Sigmoid colon (tissue), 7 donors: ENCODE results near the gene THRSP. TPM values are rescaled to one million over a fixed set of nuclear protein-coding genes. Genes with fewer than 3 reads are reported as not detected.

Experiments used
- DNase-seq: peaks from one replicate; pipeline ENCODE4 v3.0.0-alpha.2; 2019
- H3K27ac ChIP-seq, 4 donors: fragments of 200-600 bp; sonication (generic); one replicate each; pipeline ENCODE4 v1.5.1; 2016 to 2019; ENCODE audit warnings: mild to moderate bottlenecking in 1 of 4
- H3K27me3 ChIP-seq, 3 donors: fragments of 200-600 bp; sonication (generic); one replicate each; pipeline ENCODE4 v1.5.1; 2019; ENCODE audit warnings: mild to moderate bottlenecking in 1 of 3
- H3K36me3 ChIP-seq, 4 donors: fragments of 200-600 bp; sonication (generic); one replicate each; pipeline ENCODE4 v1.5.1; 2016 to 2019
- H3K4me1 ChIP-seq, 4 donors: fragments of 200-600 bp; sonication (generic); one replicate each; pipeline ENCODE4 v1.5.1; 2017 to 2019
- H3K4me3 ChIP-seq, 4 donors: fragments of 200-600 bp; sonication (generic); one replicate each; pipeline ENCODE4 v1.5.1; 2017 to 2019; ENCODE audit warnings: mild to moderate bottlenecking in 2 of 4, moderate library complexity in 1 of 4
- H3K9me3 ChIP-seq, 4 donors: fragments of 200-600 bp in 3 of 4; sonication (generic) in 3 of 4; one replicate each; pipeline versions ENCODE4 v1.5.1 to v1.6.1; 2013 to 2019
- CTCF ChIP-seq, 4 experiments: fragments of 450-650 bp in 3 of 4; fragments of 200-600 bp in 1 of 4; IDR thresholded peaks; one replicate each; pipeline ENCODE4 v1.5.1; 2016 to 2019; ENCODE audit warnings: antibody characterized with exemption in 4 of 4, mild to moderate bottlenecking in 3 of 4, moderate library complexity in 2 of 4
- EP300 ChIP-seq, 4 donors: sonication (generic); formaldehyde crosslinking; IDR thresholded peaks; one replicate each; pipeline ENCODE4 v1.6.1; 2017; ENCODE audit warnings: antibody characterized with exemption in 4 of 4
- POLR2A ChIP-seq, 2 donors: fragments of 450-650 bp; IDR thresholded peaks; one replicate each; pipeline ENCODE4 v1.6.1; 2016; ENCODE audit warnings: antibody characterized with exemption in 2 of 2, mild to moderate bottlenecking in 2 of 2, moderate library complexity in 2 of 2
- POLR2AphosphoS5 ChIP-seq, 4 donors: sonication (generic); formaldehyde crosslinking; IDR thresholded peaks; one replicate each; pipeline ENCODE4 v1.6.1; 2017; ENCODE audit warnings: antibody characterized with exemption in 4 of 4
- WGBS, 2 donors: extraction: QIAGEN DNeasy Blood & Tissue Kit; methylation state at CpG; one replicate each; pipeline ENCODE4 v1.1.7; 2013; 5-methylcytosine and 5-hydroxymethylcytosine counted together
- intact Hi-C: fragments of 100-400 bp; cut with DNase I; formaldehyde crosslinking; loops from one replicate; pipeline ENCODE4 v1.15.1; 2023
- polyA plus RNA-seq, 3 donors: library from polyadenylated mRNA; stranded (reverse); fragments of 200-250 nt; gene quantifications; one replicate each; pipeline ENCODE4 v1.2.3, GENCODE V29; 2013
- total RNA-seq, 4 donors: library from RNA; depleted of rRNA; stranded (reverse); fragments of >200 nt; gene quantifications; one replicate each; pipeline ENCODE4 v1.1.0, GENCODE V29; 2016
- donor health status: healthy with polysubstance abuse.
- donor health status: Bipolar disorder and iron deficiency.
- donor health status: healthy.

THRSP gene
- total and polyA plus RNA-seq, 7 donors, result 1.8 to 3.4 TPM; not detected in 5

- H3K4me1 ChIP-seq, result peaks cover 0 to 8% (median 5%) of the 10 kb centered on the region in 4 donors
- H3K9me3 ChIP-seq, result no peaks in the 10 kb centered on the region
- H3K36me3 ChIP-seq, result no peaks in the 10 kb centered on the region
- TF ChIP-seq EP300 (IDR thresholded peaks at IDR 0.05), result no peak
- no peak for TF ChIP-seq CTCF (IDR thresholded peaks at IDR 0.05)
- TF ChIP-seq POLR2A (IDR thresholded peaks at IDR 0.05), result no peak
- no peak for TF ChIP-seq POLR2AphosphoS5 (IDR thresholded peaks at IDR 0.05)
- no peak for DNase-seq
- WGBS, 2 donors, result 95 to 98% methylated on average over 8 of the region's 8 CpGs
- no peaks in the 10 kb centered on the region for H3K27me3 ChIP-seq
- H3K4me3 ChIP-seq, result no peak overlapping the region
- intact Hi-C loops, result no loop called here
- H3K27ac ChIP-seq, result no peak overlapping the region
Measured at GRCh38 chr11:78060533-78060932, 3.1 kb upstream of the THRSP start.

- H3K4me3 ChIP-seq, result no peak overlapping the region
- peaks cover 0 to 8% (median 5%) of the 10 kb centered on the region in 4 donors for H3K4me1 ChIP-seq
- no peak overlapping the region for H3K27ac ChIP-seq
- H3K36me3 ChIP-seq, result no peaks in the 10 kb centered on the region
- H3K9me3 ChIP-seq, result no peaks in the 10 kb centered on the region
- TF ChIP-seq CTCF (IDR thresholded peaks at IDR 0.05), result no peak
- no peak for TF ChIP-seq POLR2A (IDR thresholded peaks at IDR 0.05)
- TF ChIP-seq EP300 (IDR thresholded peaks at IDR 0.05), result no peak
- no peak for TF ChIP-seq POLR2AphosphoS5 (IDR thresholded peaks at IDR 0.05)
- no peaks in the 10 kb centered on the region for H3K27me3 ChIP-seq
- DNase-seq, result no peak
- intact Hi-C loops, result no loop called here
- 82 to 86% methylated on average over 4 of the region's 4 CpGs for WGBS, 2 donors
Measured at GRCh38 chr11:78061088-78061920, 2.4 kb upstream of the THRSP start.

- no peak overlapping the region for H3K27ac ChIP-seq
- WGBS, 2 donors, result 78 to 79% methylated on average over 4 of the region's 4 CpGs
- DNase-seq, result no peak
Measured at GRCh38 chr11:78061921-78062311, 1.7 kb upstream of the THRSP start.

GRCh38 chr11:78062671-78063070 lies 990 bp upstream of the THRSP start:
- no peak overlapping the region for H3K27ac ChIP-seq
- intact Hi-C loops, result no loop called here
- H3K36me3 ChIP-seq, result peaks cover 0 to 5% (median under 1%) of the 10 kb centered on the region in 4 donors
- no peak for TF ChIP-seq POLR2AphosphoS5 (IDR thresholded peaks at IDR 0.05)
- H3K4me1 ChIP-seq, result peaks cover 0 to 8% (median 5%) of the 10 kb centered on the region in 4 donors
- 39 to 66% methylated on average over 2 of the region's 2 CpGs for WGBS, 2 donors
- no peak overlapping the region for H3K4me3 ChIP-seq
- no peak for DNase-seq
- no peaks in the 10 kb centered on the region for H3K27me3 ChIP-seq
- H3K9me3 ChIP-seq, result no peaks in the 10 kb centered on the region

More at GRCh38 chr11:78061921-78062311, 1.7 kb upstream of the THRSP start:
- intact Hi-C loops, result no loop called here
- Histone ChIP-seq H3K4me1 (peaks cover 0 to 8% (median 5%) of the 10 kb centered on the region in 4 donors), H3K4me3 (no peak overlapping the region), H3K9me3 (no peaks in the 10 kb centered on the region), H3K27me3 (no peaks in the 10 kb centered on the region), H3K36me3 (no peaks in the 10 kb centered on the region)
- TF ChIP-seq POLR2AphosphoS5 (IDR thresholded peaks at IDR 0.05) (no peak), CTCF (IDR thresholded peaks at IDR 0.05) (no peak), POLR2A (IDR thresholded peaks at IDR 0.05) (no peak), EP300 (IDR thresholded peaks at IDR 0.05) (no peak)

GRCh38 chr11:78065203-78065602 lies 1.5 kb downstream of the THRSP start:
- TF ChIP-seq CTCF (IDR thresholded peaks at IDR 0.05) (no peak), POLR2AphosphoS5 (IDR thresholded peaks at IDR 0.05) (no peak), EP300 (IDR thresholded peaks at IDR 0.05) (no peak), POLR2A (IDR thresholded peaks at IDR 0.05) (no peak)
- no peaks in the 10 kb centered on the region for H3K27me3 ChIP-seq
- no peak overlapping the region for H3K27ac ChIP-seq
- peaks cover 0 to 30% (median 3%) of the 10 kb centered on the region in 4 donors for H3K36me3 ChIP-seq
- intact Hi-C loops, result no loop called here
- H3K4me1 ChIP-seq, result peaks cover 0 to 15% (median 5%) of the 10 kb centered on the region in 4 donors
- 90 to 93% methylated on average over 2 of the region's 2 CpGs for WGBS, 2 donors
- no peak for DNase-seq
- H3K9me3 ChIP-seq, result no peaks in the 10 kb centered on the region
- H3K4me3 ChIP-seq, result no peak overlapping the region
